ENCODE measurements around the gene GOLGA8F.
"Not testable (repeated sequence)": the region's sequence is repeated elsewhere in the genome, so short reads cannot be mapped to it uniquely, and the experiment has no call there.

The GOLGA8F gene

GRCh38 chr15:28378364-28378763 is at the start of gene GOLGA8F:
TSS of gene GOLGA8F (plus strand) at chr15:28378664. CDS start at chr15:28378762, 98 bp downstream.
- not testable (repeated sequence) for DNase-seq

DNA sequence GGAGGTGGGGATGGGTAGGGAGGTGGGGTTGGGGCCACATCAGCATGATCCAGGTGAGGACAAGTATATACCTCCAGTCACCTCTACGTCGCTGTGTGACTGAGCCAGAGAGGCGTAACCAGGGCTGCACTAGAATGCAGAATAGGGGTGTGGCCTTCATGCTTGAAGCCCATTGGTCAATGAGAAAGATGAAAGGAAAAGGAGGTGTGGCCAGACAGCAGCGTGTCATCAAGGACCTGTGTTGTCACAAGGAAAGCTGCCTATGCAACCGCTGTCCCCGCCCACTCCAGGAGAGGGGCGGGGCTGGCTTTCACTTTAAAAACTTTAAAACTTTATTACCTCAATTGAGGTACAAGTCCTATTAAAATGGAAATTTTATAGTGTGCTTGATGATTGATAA is 20.5 kb upstream of the GOLGA8F start, which contains the start of gene GOLGA6L24:
Gene GOLGA6L24, minus strand, starts transcription at position 101 of the 400 bp plus-strand sequence. Its CDS starts 61 bp downstream, at position 40.
- DNase-seq, result not testable (repeated sequence)

- not testable (repeated sequence) for DNase-seq
These were observed 13.0 kb upstream of the GOLGA8F start for GRCh38 chr15:28365502-28365901.

GRCh38 chr15:28380053-28380452 is 1.6 kb downstream of the GOLGA8F start:
- DNase-seq, result not testable (repeated sequence)

GRCh38 chr15:28396022-28396421 is 17.6 kb downstream of the GOLGA8F start:
- DNase-seq, result not testable (repeated sequence)

DNA sequence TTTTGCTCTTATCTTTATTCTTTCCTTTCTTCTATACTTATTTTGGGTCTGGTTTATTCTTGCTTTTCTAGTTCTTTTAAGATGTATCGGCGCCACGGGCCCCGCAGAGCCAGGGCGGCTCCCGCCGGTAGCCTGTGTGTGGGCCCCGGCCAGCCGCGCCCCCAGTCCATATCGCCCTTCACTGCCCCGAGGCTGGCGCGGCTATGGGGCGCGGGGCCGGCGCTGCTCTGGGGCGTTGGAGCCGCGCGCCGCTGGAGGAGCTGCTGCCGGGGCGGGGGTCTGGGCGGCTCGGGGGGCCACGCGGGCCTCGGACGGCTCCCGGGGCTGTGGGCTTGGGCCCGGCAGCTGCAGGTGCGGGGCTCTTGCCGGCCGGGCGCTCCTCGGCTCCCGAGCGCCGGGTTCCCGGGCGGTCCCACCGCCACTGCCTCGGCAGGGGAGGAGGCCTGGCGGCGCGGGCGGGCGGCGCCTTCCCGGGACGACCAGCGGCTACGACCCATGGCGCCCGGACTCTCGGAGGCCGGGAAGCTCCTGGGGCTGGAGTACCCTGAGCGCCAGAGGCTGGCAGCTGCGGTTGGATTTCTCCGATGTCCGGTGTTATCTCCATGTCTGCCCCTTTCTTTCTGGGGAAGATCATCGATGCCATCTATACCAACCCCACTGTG is 24.4 kb downstream of the GOLGA8F start:
- not testable (repeated sequence) for DNase-seq

DNA sequence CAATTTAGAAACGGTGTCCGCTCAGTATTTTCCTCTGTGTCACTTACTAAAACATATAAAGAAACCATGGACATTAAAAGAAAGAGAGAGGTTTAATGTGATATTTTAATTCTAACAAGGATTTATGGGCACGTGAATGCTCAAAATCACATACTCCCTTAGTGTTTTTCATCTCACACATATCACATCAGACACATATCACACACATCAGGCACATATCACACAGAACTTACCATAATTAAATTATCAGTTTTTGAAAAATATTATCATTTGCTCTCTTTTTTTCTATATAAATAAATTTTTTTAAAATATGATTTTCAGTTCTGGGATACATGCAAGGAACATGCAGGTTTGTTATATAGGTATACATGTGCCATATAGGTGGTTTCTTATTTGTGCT is 42.0 kb downstream of the GOLGA8F start:
- DNase-seq, result not testable (repeated sequence)

DNA sequence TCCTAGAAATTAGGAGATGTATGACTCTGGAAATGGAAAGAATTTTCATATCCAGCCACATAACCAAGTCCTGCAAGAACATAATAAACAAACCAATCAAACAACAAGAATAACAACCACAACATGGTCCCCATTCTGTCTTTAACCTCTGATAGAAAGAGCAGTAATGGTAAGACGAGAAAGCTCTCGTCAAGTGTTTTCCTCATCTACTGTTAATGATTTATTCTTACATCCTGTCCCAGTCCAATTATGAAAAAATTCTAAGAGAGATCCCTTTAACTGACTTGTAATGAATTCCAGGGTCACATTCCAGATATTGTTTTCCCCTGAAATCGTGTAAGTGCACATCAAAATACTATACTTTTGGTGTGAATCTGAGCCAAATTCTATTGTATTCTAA is 57.1 kb downstream of the GOLGA8F start:
- not testable (repeated sequence) for DNase-seq
